Lower leg skin (tissue), 4 donors: ENCODE measurements around the gene CCDC141. TPM values are rescaled to one million over a fixed set of nuclear protein-coding genes. Genes with fewer than 3 reads are reported as not detected.

ENCODE experiments used
- DNase-seq, 2 donors: peaks; one replicate each; pipeline ENCODE4 v3.0.0-alpha.2; 2019; ENCODE audit warnings: low spot score in 2 of 2
- H3K4me3 ChIP-seq: fragments of 200-600 bp; sonication (generic); 2 replicates; pipeline ENCODE4 v1.5.1; 2017; ENCODE audit warnings: mild to moderate bottlenecking, low read depth; ENCODE audit not compliant: poor library complexity, severe bottlenecking
- POLR2A ChIP-seq, 2 donors: fragments of 450-650 bp; IDR thresholded peaks; one replicate each; pipeline ENCODE4 v1.6.1; 2016 to 2017; ENCODE audit warnings: antibody characterized with exemption in 2 of 2, mild to moderate bottlenecking in 1 of 2, moderate library complexity in 1 of 2
- WGBS, 2 donors: methylation state at CpG; one replicate each; pipeline ENCODE4 v1.1.5; 2018; 5-methylcytosine and 5-hydroxymethylcytosine counted together
- intact Hi-C: fragments of 100-400 bp; cut with DNase I; formaldehyde crosslinking; loops from one replicate; pipeline ENCODE4 v1.15.0; 2023; ENCODE audit warnings: low total_unique reads
- total RNA-seq, 4 donors: library from RNA; depleted of rRNA; stranded (reverse); fragments of >200 nt; gene quantifications; one replicate each; pipeline ENCODE4 v1.1.0, GENCODE V29; 2016
- TF ChIP-seq, protein P1 (sequence below), 3 donors: fragments of 450-650 bp; IDR thresholded peaks; one replicate each; pipeline ENCODE4 v1.5.1; 2016; ENCODE audit warnings: antibody characterized with exemption in 3 of 3, mild to moderate bottlenecking in 3 of 3, moderate library complexity in 2 of 3

The CCDC141 gene
- total RNA-seq, 4 donors from 2014 or later = 0.15 to 0.71 (median 0.17) TPM; not detected in 1

DNA sequence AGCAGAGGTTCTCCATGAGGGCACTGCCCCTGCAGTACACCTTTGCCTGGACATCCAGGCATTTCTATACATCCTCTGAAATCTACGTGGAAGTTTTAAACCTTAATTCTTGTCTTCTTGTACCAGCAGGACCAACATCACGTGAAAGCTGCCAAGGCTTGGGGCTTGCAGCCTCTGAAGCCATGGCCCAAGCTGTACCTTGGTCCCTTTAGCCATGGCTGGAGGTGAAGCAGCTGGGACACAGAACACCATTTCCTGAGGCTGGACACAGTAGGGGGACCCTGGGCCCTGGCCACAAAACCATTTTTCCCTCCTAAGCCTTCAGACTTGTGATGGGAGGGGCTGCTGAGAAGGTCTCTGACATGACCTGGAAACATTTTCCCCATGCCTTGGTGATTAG lies 32.8 kb upstream of the CCDC141 start:
- intact Hi-C loops = no loop called here
- no peak overlapping the region for H3K4me3 ChIP-seq
- no peak for DNase-seq
- WGBS, 2 donors = 84 to 85% methylated on average over 2 of the region's 2 CpGs
- TF ChIP-seq, protein P1, sequence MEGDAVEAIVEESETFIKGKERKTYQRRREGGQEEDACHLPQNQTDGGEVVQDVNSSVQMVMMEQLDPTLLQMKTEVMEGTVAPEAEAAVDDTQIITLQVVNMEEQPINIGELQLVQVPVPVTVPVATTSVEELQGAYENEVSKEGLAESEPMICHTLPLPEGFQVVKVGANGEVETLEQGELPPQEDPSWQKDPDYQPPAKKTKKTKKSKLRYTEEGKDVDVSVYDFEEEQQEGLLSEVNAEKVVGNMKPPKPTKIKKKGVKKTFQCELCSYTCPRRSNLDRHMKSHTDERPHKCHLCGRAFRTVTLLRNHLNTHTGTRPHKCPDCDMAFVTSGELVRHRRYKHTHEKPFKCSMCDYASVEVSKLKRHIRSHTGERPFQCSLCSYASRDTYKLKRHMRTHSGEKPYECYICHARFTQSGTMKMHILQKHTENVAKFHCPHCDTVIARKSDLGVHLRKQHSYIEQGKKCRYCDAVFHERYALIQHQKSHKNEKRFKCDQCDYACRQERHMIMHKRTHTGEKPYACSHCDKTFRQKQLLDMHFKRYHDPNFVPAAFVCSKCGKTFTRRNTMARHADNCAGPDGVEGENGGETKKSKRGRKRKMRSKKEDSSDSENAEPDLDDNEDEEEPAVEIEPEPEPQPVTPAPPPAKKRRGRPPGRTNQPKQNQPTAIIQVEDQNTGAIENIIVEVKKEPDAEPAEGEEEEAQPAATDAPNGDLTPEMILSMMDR (IDR thresholded peaks at IDR 0.05) = no peak
- no peak for TF ChIP-seq POLR2A (IDR thresholded peaks at IDR 0.05)

DNA sequence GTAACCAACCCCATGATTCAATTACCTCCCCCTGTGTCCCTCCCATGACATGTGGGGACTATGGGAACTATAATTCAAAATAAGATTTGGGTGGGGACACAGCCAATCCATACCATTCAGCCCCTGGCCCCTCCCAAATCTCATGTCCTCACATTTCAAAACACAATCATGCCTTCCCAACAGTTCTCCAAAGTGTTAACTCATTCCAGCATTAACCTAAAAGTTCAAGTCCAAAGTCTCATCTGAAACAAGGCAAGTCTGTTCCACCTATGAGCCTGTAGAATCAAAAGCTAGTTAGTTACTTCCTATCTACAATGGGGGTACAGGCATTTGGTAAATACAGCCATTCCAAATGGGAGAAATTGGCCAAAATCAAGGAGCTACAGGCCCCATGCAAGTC lies 32.0 kb upstream of the CCDC141 start:
- DNase-seq = no peak
- intact Hi-C loops = no loop called here
- no peak overlapping the region for H3K4me3 ChIP-seq
- TF ChIP-seq, protein P1 (IDR thresholded peaks at IDR 0.05) = no peak
- no peak for TF ChIP-seq POLR2A (IDR thresholded peaks at IDR 0.05)

DNA sequence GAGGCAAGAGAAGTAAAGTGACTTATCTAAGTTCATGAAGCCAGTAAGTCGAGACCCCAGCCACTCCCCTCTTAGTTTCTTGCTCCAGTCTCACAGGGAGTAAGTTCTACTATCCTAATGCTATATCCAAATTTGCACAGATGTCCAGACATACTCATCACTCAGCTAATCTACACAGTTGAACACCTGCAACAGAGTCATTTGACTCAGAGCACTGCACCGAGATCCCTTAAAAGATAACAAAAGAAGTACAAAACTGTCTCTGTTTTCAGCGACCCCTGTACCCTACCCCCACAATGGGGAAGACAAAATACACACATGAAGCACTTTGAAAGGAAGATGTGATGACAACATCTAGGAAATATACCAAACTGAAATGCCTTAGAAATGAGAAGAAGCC lies 22.6 kb upstream of the CCDC141 start:
- WGBS, 2 donors = 66% methylated on average over 3 of the region's 3 CpGs
- H3K4me3 ChIP-seq = no peak overlapping the region
- TF ChIP-seq, protein P1 (IDR thresholded peaks at IDR 0.05) = no peak
- no peak for TF ChIP-seq POLR2A (IDR thresholded peaks at IDR 0.05)
- DNase-seq = no peak
- intact Hi-C loops = no loop called here

DNA sequence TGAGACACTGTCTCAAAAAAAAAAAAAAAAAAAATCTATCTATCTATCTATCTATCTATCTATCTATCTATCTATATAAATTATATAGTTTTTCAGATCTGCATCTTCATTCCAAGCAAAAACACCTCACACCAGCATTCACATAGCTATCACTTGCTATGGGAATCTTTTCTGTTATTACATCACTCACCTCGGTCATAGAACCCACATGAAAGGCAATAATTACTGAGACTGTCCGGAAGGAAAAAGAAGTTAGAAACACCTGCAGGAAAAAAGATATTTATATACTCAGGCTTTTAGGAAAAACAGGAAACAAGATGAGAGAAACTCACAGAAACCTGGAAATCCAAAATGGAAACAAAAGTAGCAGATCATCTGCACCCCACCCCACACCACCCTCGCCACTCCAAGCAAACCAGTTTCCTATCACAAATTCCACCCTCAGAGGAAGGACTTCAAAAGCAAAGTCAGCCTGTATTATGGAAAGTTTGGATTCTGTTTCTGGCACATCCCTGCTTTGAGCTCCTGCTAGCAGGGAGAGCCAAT lies 21.9 kb upstream of the CCDC141 start:
- 36 to 45% methylated on average over 3 of the region's 3 CpGs for WGBS, 2 donors
- no peak overlapping the region for H3K4me3 ChIP-seq
- no peak for DNase-seq
- intact Hi-C loops = no loop called here
- no peak for TF ChIP-seq POLR2A (IDR thresholded peaks at IDR 0.05)
- TF ChIP-seq, protein P1 (IDR thresholded peaks at IDR 0.05) = no peak

DNA sequence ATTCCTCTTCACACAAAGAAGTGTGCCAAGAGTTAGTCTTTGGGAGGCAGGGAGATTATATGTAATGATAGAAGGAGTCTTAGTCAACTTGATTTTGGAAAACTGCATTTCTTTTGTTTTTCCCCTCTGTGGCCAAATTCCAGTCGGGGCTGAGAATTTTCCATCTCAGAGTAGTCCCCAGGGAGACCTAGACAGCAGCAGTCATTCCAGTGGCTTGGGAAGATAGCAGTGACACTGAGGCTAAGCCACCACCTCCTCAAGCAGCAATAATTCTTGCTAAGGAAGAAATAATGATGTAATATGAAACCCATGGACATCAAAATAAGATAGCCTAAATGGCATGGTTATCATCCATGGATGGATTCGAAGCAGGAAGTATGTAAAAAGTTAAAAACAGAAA lies 21.0 kb upstream of the CCDC141 start:
- no peak for TF ChIP-seq POLR2A (IDR thresholded peaks at IDR 0.05)
- TF ChIP-seq, protein P1 (IDR thresholded peaks at IDR 0.05) = no peak
- H3K4me3 ChIP-seq = no peak overlapping the region
- intact Hi-C loops = no loop called here
- WGBS, 2 donors = 65 to 70% methylated on average over 2 of the region's 2 CpGs
- DNase-seq = no peak

DNA sequence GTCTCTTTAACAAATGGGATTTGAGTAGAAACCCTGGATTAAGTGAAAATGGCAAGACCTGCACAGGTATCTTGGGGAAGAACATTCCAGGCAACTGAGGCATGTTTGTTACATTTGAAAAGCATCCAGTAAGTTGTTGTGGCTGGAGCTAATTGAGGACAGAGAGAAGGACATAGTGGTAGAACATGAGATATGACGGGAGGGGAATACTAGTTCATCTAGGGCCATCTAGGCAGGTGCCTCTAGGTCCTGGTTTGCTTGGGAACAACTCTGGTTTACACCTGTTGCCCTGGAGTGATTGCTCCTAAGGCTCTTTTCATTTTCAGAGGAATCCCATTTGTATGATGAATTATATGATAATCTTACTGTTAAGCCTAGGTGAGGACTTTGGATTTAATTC lies 19.7 kb upstream of the CCDC141 start:
- no peak overlapping the region for H3K4me3 ChIP-seq
- no peak for DNase-seq
- intact Hi-C loops = no loop called here
- TF ChIP-seq, protein P1 (IDR thresholded peaks at IDR 0.05) = no peak
- no peak for TF ChIP-seq POLR2A (IDR thresholded peaks at IDR 0.05)
- WGBS, 2 donors = 69 to 97% methylated on average over 1 of the region's 1 CpG
